H1 (cell line): ENCODE data around the gene OR51B6. TPM values are rescaled to one million over a fixed set of nuclear protein-coding genes. Genes with fewer than 3 reads are reported as not detected.

Experiments used
- EP300 ChIP-seq, 2 experiments: IDR thresholded peaks; 1 replicate in 1 of 2; 2 replicates in 1 of 2; pipeline ENCODE4 v1.6.1; 2011 to 2012; ENCODE audit warnings: low read depth in 2 of 2, low read length in 2 of 2, mild to moderate bottlenecking in 2 of 2, borderline replicate concordance in 1 of 2, inconsistent platforms in 1 of 2, moderate library complexity in 1 of 2
- MAFK ChIP-seq: IDR thresholded peaks from 2 replicates; pipeline ENCODE4 v1.6.1; 2012; ENCODE audit warnings: low read depth, mild to moderate bottlenecking, improper control_type of control experiment, low read length
- POLR2A ChIP-seq, 2 experiments: IDR thresholded peaks; 1 replicate in 1 of 2; 2 replicates in 1 of 2; pipeline ENCODE4 v1.6.1; 2011; ENCODE audit warnings: low read depth in 2 of 2, low read length in 2 of 2, mild to moderate bottlenecking in 2 of 2; ENCODE audit errors: control extremely low read depth in 1 of 2
- TAF7 ChIP-seq: optimal IDR thresholded peaks from 2 replicates; pipeline ENCODE3; 2011; ENCODE audit warnings: low read depth, mild to moderate bottlenecking, inconsistent platforms, low read length, moderate library complexity, borderline replicate concordance
- TCF12 ChIP-seq: IDR thresholded peaks from 2 replicates; pipeline ENCODE4 v1.6.1; 2011; ENCODE audit warnings: low read depth, mild to moderate bottlenecking, low read length
- polyA plus RNA-seq, 7 experiments: library from polyadenylated mRNA; depleted of rRNA in 3 of 7; stranded (reverse) in 5 of 7; unstranded in 2 of 7; fragments of >200 nt in 5 of 7; fragments of 200-250 nt in 2 of 7; gene quantifications; 1 replicate in 5 of 7; 2 replicates in 1 of 7; 4 replicates in 1 of 7; pipeline versions ENCODE4 v1.2.1 to v1.2.3, GENCODE V29; 2011 to 2013; ENCODE audit warnings: missing spikeins in 2 of 7, mixed read lengths in 2 of 7
- total RNA-seq: library from RNA; stranded (reverse); fragmentation: NEBNext Ultra II Directional; extraction: Animal tissue kit (Norgen Biotek cat#: 25700); gene quantifications from 2 replicates; pipeline ENCODE4 v1.2.1, GENCODE V29; 2021
- TF ChIP-seq, protein P1 (sequence below): fragments of 300-600 bp; sonication (generic); IDR thresholded peaks from 2 replicates; pipeline ENCODE4 v1.7.1; 2012; ENCODE audit warnings: low read length, moderate library complexity, mild to moderate bottlenecking, inconsistent platforms; ENCODE audit not compliant: insufficient replicate concordance

The OR51B6 gene
- total and polyA plus RNA-seq, 2 of the 8 experiments (the other 6 are each of a cell fraction or from before 2014, with no cell fraction given) = not detected

DNA sequence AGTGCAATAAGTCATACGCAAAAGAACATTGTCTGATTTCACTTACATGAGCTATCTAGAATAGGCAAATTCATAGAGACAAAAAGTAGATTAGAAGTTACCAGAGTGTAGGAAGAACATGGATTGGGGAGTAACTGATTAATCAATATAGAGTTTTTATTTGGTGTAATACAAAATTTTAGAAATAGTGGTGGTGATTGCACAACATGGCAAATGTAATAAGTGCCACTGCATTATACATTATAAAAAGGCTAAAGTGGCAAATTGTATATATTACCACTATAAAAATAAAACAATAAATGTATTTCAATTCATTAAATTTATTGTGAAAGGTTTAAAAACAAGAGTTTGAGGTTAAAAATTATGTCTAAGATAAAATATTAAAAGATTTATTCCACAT is 40.9 kb upstream of the OR51B6 start (continued):
- TF ChIP-seq EP300 (IDR thresholded peaks at IDR 0.05; ENCODE audit: borderline replicate concordance in 1 of 2, low read depth in 2 of 2, low read length in 2 of 2) = no peak
- no peak for TF ChIP-seq TCF12
- TF ChIP-seq TAF7 = no peak
- no peak for TF ChIP-seq MAFK
- no peak for TF ChIP-seq POLR2A (IDR thresholded peaks at IDR 0.05; ENCODE audit: control extremely low read depth in 1 of 2, low read depth in 2 of 2, low read length in 2 of 2)
- TF ChIP-seq, protein P1, sequence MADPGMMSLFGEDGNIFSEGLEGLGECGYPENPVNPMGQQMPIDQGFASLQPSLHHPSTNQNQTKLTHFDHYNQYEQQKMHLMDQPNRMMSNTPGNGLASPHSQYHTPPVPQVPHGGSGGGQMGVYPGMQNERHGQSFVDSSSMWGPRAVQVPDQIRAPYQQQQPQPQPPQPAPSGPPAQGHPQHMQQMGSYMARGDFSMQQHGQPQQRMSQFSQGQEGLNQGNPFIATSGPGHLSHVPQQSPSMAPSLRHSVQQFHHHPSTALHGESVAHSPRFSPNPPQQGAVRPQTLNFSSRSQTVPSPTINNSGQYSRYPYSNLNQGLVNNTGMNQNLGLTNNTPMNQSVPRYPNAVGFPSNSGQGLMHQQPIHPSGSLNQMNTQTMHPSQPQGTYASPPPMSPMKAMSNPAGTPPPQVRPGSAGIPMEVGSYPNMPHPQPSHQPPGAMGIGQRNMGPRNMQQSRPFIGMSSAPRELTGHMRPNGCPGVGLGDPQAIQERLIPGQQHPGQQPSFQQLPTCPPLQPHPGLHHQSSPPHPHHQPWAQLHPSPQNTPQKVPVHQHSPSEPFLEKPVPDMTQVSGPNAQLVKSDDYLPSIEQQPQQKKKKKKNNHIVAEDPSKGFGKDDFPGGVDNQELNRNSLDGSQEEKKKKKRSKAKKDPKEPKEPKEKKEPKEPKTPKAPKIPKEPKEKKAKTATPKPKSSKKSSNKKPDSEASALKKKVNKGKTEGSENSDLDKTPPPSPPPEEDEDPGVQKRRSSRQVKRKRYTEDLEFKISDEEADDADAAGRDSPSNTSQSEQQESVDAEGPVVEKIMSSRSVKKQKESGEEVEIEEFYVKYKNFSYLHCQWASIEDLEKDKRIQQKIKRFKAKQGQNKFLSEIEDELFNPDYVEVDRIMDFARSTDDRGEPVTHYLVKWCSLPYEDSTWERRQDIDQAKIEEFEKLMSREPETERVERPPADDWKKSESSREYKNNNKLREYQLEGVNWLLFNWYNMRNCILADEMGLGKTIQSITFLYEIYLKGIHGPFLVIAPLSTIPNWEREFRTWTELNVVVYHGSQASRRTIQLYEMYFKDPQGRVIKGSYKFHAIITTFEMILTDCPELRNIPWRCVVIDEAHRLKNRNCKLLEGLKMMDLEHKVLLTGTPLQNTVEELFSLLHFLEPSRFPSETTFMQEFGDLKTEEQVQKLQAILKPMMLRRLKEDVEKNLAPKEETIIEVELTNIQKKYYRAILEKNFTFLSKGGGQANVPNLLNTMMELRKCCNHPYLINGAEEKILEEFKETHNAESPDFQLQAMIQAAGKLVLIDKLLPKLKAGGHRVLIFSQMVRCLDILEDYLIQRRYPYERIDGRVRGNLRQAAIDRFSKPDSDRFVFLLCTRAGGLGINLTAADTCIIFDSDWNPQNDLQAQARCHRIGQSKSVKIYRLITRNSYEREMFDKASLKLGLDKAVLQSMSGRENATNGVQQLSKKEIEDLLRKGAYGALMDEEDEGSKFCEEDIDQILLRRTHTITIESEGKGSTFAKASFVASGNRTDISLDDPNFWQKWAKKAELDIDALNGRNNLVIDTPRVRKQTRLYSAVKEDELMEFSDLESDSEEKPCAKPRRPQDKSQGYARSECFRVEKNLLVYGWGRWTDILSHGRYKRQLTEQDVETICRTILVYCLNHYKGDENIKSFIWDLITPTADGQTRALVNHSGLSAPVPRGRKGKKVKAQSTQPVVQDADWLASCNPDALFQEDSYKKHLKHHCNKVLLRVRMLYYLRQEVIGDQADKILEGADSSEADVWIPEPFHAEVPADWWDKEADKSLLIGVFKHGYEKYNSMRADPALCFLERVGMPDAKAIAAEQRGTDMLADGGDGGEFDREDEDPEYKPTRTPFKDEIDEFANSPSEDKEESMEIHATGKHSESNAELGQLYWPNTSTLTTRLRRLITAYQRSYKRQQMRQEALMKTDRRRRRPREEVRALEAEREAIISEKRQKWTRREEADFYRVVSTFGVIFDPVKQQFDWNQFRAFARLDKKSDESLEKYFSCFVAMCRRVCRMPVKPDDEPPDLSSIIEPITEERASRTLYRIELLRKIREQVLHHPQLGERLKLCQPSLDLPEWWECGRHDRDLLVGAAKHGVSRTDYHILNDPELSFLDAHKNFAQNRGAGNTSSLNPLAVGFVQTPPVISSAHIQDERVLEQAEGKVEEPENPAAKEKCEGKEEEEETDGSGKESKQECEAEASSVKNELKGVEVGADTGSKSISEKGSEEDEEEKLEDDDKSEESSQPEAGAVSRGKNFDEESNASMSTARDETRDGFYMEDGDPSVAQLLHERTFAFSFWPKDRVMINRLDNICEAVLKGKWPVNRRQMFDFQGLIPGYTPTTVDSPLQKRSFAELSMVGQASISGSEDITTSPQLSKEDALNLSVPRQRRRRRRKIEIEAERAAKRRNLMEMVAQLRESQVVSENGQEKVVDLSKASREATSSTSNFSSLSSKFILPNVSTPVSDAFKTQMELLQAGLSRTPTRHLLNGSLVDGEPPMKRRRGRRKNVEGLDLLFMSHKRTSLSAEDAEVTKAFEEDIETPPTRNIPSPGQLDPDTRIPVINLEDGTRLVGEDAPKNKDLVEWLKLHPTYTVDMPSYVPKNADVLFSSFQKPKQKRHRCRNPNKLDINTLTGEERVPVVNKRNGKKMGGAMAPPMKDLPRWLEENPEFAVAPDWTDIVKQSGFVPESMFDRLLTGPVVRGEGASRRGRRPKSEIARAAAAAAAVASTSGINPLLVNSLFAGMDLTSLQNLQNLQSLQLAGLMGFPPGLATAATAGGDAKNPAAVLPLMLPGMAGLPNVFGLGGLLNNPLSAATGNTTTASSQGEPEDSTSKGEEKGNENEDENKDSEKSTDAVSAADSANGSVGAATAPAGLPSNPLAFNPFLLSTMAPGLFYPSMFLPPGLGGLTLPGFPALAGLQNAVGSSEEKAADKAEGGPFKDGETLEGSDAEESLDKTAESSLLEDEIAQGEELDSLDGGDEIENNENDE = no peak
